IMR-90 (cell line): ENCODE measurements around the gene TEX44. TPM values are rescaled to one million over a fixed set of nuclear protein-coding genes. Genes with fewer than 3 reads are reported as not detected.
A peak's percentile ranks its signal among the peaks of the same experiment; 100 is the strongest.

Experiments used
- ATAC-seq: fragments of 200-7000 bp; cut with Tn5 transposase; 2 replicates; pipeline ENCODE4 v1.9.1; 2020; ENCODE audit warnings: low read depth, mild to moderate bottlenecking, moderate library complexity
- BruUV-seq: library from RNA; stranded (reverse); fragments of 400-500 nt; replicated peaks from 2 replicates; lab custom pipeline; 2021; lab: Mats Ljungman, UMichigan
- CTCF ChIA-PET: fragments of 300-600 bp; formaldehyde crosslinking; extraction: SDS; loops from one replicate; lab custom pipeline; 2021; ENCODE audit warnings: antibody characterized with exemption; lab: Yijun Ruan, JAX
- POLR2A ChIA-PET: fragments of 300-600 bp; sonication (Branson Sonifier 250); formaldehyde crosslinking; loops from one replicate; lab custom pipeline; 2022; ENCODE audit warnings: antibody characterized with exemption; ENCODE audit not compliant: unreplicated experiment; lab: Charles Lee
- DNase-seq: peaks from one replicate; pipeline ENCODE4 v3.0.0; 2013
- H2AFZ ChIP-seq: replicated peaks from 2 replicates; pipeline ENCODE3; 2013; ENCODE audit warnings: low read length, mild to moderate bottlenecking; ENCODE audit not compliant: poor library complexity
- H2AK5ac ChIP-seq: 2 replicates; pipeline ENCODE4 v1.6.1; 2013; ENCODE audit warnings: low read depth, low read length, inconsistent platforms
- H2AK9ac ChIP-seq: replicated peaks from 2 replicates; pipeline ENCODE3; 2013; ENCODE audit warnings: mild to moderate bottlenecking, low read depth, low read length, moderate library complexity; ENCODE audit not compliant: poor library complexity
- H2BK120ac ChIP-seq: 2 replicates; pipeline ENCODE4 v1.6.1; 2013; ENCODE audit warnings: low read depth, low read length, inconsistent platforms
- H2BK15ac ChIP-seq: 3 replicates; pipeline ENCODE4 v1.6.1; 2013; ENCODE audit warnings: low read depth, low read length, inconsistent platforms
- H2BK20ac ChIP-seq: 2 replicates; pipeline ENCODE4 v1.6.1; 2013; ENCODE audit warnings: low read depth, mild to moderate bottlenecking, inconsistent platforms, low read length, moderate library complexity
- H2BK5ac ChIP-seq: 2 replicates; pipeline ENCODE4 v1.6.1; 2013; ENCODE audit warnings: mild to moderate bottlenecking, low read depth, low read length, inconsistent platforms; ENCODE audit not compliant: poor library complexity, severe bottlenecking
- H3K14ac ChIP-seq: replicated peaks from 2 replicates; pipeline ENCODE4 v1.6.1; 2013; ENCODE audit warnings: low read depth, low read length, inconsistent platforms
- H3K18ac ChIP-seq: 2 replicates; pipeline ENCODE4 v1.6.1; 2013; ENCODE audit warnings: low read depth, low read length, control low read depth
- H3K23ac ChIP-seq: 2 replicates; pipeline ENCODE4 v1.6.1; 2013; ENCODE audit warnings: low read depth, low read length, inconsistent platforms
- H3K27ac ChIP-seq: 2 replicates; pipeline ENCODE4 v1.5.1; 2013; ENCODE audit warnings: mild to moderate bottlenecking, control low read depth, low read length; ENCODE audit not compliant: insufficient read depth
- H3K27me3 ChIP-seq: 2 replicates; pipeline ENCODE4 v1.6.1; 2013; ENCODE audit warnings: low read length; ENCODE audit not compliant: control insufficient read depth, insufficient read depth
- H3K36me3 ChIP-seq: 2 replicates; pipeline ENCODE4 v1.6.1; 2013; ENCODE audit warnings: low read length, mixed read lengths; ENCODE audit not compliant: control insufficient read depth, insufficient read depth
- H3K4ac ChIP-seq: 2 replicates; pipeline ENCODE4 v1.6.1; 2013; ENCODE audit warnings: low read depth, low read length, inconsistent platforms
- H3K4me1 ChIP-seq: 2 replicates; pipeline ENCODE4 v1.6.1; 2013; ENCODE audit warnings: low read length, mixed read lengths; ENCODE audit not compliant: control insufficient read depth, insufficient read depth
- H3K4me2 ChIP-seq: 2 replicates; pipeline ENCODE4 v1.6.1; 2013; ENCODE audit warnings: low read depth, mild to moderate bottlenecking, control low read depth, low read length, moderate library complexity
- H3K4me3 ChIP-seq: 2 replicates; pipeline ENCODE4 v1.5.1; 2013; ENCODE audit warnings: low read depth, mild to moderate bottlenecking, control low read depth, low read length, moderate library complexity; ENCODE audit not compliant: insufficient read depth
- H3K56ac ChIP-seq: 2 replicates; pipeline ENCODE4 v1.6.1; 2013; ENCODE audit warnings: low read length, inconsistent platforms; ENCODE audit not compliant: insufficient read depth; ENCODE audit errors: extremely low read depth
- H3K79me1 ChIP-seq, 2 experiments: 2 replicates each; pipeline ENCODE4 v1.6.1; 2013; ENCODE audit warnings: low read length in 2 of 2, inconsistent platforms in 1 of 2, low read depth in 1 of 2
- H3K9ac ChIP-seq: 2 replicates; pipeline ENCODE4 v1.6.1; 2013; ENCODE audit warnings: low read depth, low read length, control low read depth
- H3K9me1 ChIP-seq: 2 replicates; pipeline ENCODE4 v1.6.1; 2013; ENCODE audit warnings: low read length, inconsistent platforms; ENCODE audit not compliant: insufficient read depth
- H3K9me3 ChIP-seq: 2 replicates; pipeline ENCODE4 v1.6.1; 2013; ENCODE audit warnings: low read length; ENCODE audit not compliant: control insufficient read depth, insufficient read depth
- H4K20me1 ChIP-seq: 2 replicates; pipeline ENCODE4 v1.6.1; 2013; ENCODE audit warnings: low read length, inconsistent platforms; ENCODE audit not compliant: insufficient read depth
- H4K5ac ChIP-seq: 2 replicates; pipeline ENCODE4 v1.6.1; 2013; ENCODE audit warnings: mild to moderate bottlenecking, low read depth, low read length, control low read depth
- H4K8ac ChIP-seq, 2 experiments: 2 replicates each; pipeline ENCODE4 v1.6.1; 2013; ENCODE audit warnings: low read depth in 2 of 2, low read length in 2 of 2, control low read depth in 1 of 2, inconsistent platforms in 1 of 2
- H4K91ac ChIP-seq: 2 replicates; pipeline ENCODE4 v1.6.1; 2013; ENCODE audit warnings: low read depth, low read length, inconsistent platforms; ENCODE audit not compliant: insufficient read depth
- CTCF ChIP-seq: conservative IDR thresholded peaks from 2 replicates; pipeline ENCODE4 v1.5.1; 2012; ENCODE audit warnings: mild to moderate bottlenecking, low read depth, low read length, improper control_type of control experiment
- MAZ ChIP-seq: IDR thresholded peaks from 2 replicates; pipeline ENCODE4 v1.6.1; 2012; ENCODE audit warnings: low read depth, mild to moderate bottlenecking, low read length, improper control_type of control experiment, moderate library complexity, borderline replicate concordance
- WGBS, 2 experiments: methylation state at CpG; one replicate each; pipeline versions ENCODE4 v1.1.5 to v1.1.7; 2013; ENCODE audit warnings: missing lambda C conversion rate in 2 of 2; ENCODE audit not compliant: insufficient read length in 1 of 2; ENCODE audit errors: extremely low coverage in 2 of 2; 5-methylcytosine and 5-hydroxymethylcytosine counted together
- dilution Hi-C: fragments of 300-500 bp; cut with HindIII; formaldehyde crosslinking; loops from one replicate; pipeline ENCODE4 v1.14.3; 2018; ENCODE audit warnings: low sequenced_read_pairs; ENCODE audit not compliant: unreplicated experiment
- in situ Hi-C: fragments of 300-500 bp; cut with MboI; formaldehyde crosslinking; loops from 3 replicates; pipeline ENCODE4 v1.14.3; 2019; ENCODE audit warnings: low sequenced_read_pairs, inconsistent platforms, mixed read lengths
- intact Hi-C: fragments of 100-400 bp; cut with micrococcal nuclease; formaldehyde crosslinking; loops from 2 replicates; pipeline ENCODE4 v1.10.0; 2022
- polyA plus RNA-seq, 3 experiments: library from polyadenylated mRNA; depleted of rRNA; stranded (reverse); fragments of >200 nt; gene quantifications; 2 replicates each; pipeline ENCODE4 v1.2.3, GENCODE V29; 2012; ENCODE audit warnings: low replicate concordance in 1 of 3
- total RNA-seq: library from RNA; depleted of rRNA; stranded (reverse); fragments of >200 nt; gene quantifications from 2 replicates; pipeline ENCODE4 v1.2.3, GENCODE V29; 2012

Gene TEX44
- total and polyA plus RNA-seq, 2 of the 4 experiments (the other 2 are of a cell fraction) = not detected

- H3K9me1 ChIP-seq = peaks cover 8% of the 10 kb centered on the region; the same call in 1 of the 2 replicates
- no peaks in the 10 kb centered on the region for H3K36me3 ChIP-seq
- DNase-seq (no peak), ATAC-seq (no peak)
- in situ Hi-C loops (loop anchor here (5.0 kb wide), 3 partner anchors 58 to 168 kb away; partner anchors contain the start of gene PDE6D), dilution Hi-C loops (no loop called here), intact Hi-C loops (loop anchor here (1.0 kb wide), 1 partner anchor 172 kb away; the partner anchor contains the start of gene COPS7B)
- peak overlapping the region; percentile 42 for H3K4me3 ChIP-seq
- H4K91ac ChIP-seq = peak overlapping the region; percentile 93
- H3K14ac ChIP-seq = peak overlapping the region; percentile 96
- H4K8ac ChIP-seq = peak overlapping the region; percentile 83 to 94
- H2AFZ ChIP-seq = peak overlapping the region; percentile 95
- H3K9me3 ChIP-seq = no peaks in the 10 kb centered on the region
- H2BK5ac ChIP-seq = peak overlapping the region; percentile 47
- H3K4ac ChIP-seq = peak overlapping the region; percentile 94
- POLR2A ChIA-PET = no interaction called here
- H2BK120ac ChIP-seq = peak overlapping the region; percentile 83
- peak overlapping the region; percentile 11; the same call in 1 of the 2 replicates for H2BK20ac ChIP-seq
- H3K27me3 ChIP-seq = no peaks in the 10 kb centered on the region
- H3K18ac ChIP-seq = peak overlapping the region; percentile 10; the same call in 1 of the 2 replicates
- no peaks in the 10 kb centered on the region for H4K20me1 ChIP-seq
- peak overlapping the region; percentile 56 for H3K56ac ChIP-seq
- peak overlapping the region; percentile 84 for H2AK5ac ChIP-seq
- BruUV-seq = no TSS peak
- peak overlapping the region; percentile 39 for H3K9ac ChIP-seq
- no peaks in the 10 kb centered on the region; a peak in 1 of 4 replicates for H3K79me1 ChIP-seq
- H3K23ac ChIP-seq = no peak overlapping the region; the same call in 1 of the 2 replicates
- CTCF ChIA-PET = interaction anchor here (2.7 kb wide), 1 partner anchor 99 kb away, joined by 14 read pairs; no protein-coding TSS in a partner anchor
- peak overlapping the region; percentile 32 for H4K5ac ChIP-seq
- H3K4me2 ChIP-seq = peak overlapping the region; percentile 51
- H2AK9ac ChIP-seq = peak overlapping the region; percentile 97
- peaks cover 24% of the 10 kb centered on the region for H3K4me1 ChIP-seq
- 0% methylated on average over 4 of the region's 46 CpGs; no CpG with 5 or more reads in 1 of the 2 experiments for WGBS, 2 experiments
- TF ChIP-seq MAZ = peak; percentile 4; the same call in 1 of the 2 replicates
- no peak for TF ChIP-seq CTCF
- peak overlapping the region; percentile 47; the same call in 1 of the 3 replicates for H2BK15ac ChIP-seq
- H3K27ac ChIP-seq = peak overlapping the region; percentile 63
Observed at GRCh38 chr2:231614559-231615057, 21.9 kb downstream of the TEX44 start.
